Measurements from ENCODE around the gene NDUFA7.
"Not testable (repeated sequence)": the region's sequence is repeated elsewhere in the genome, so short reads cannot be mapped to it uniquely, and the experiment has no call there.

Gene NDUFA7

GRCh38 chr19:8355631-8356402, 34.6 kb upstream of the NDUFA7 start:
- peak; percentile 97 for DNase-seq (ENCODE audit: low read depth, low spot score)
- in situ Hi-C loops (cut with HindIII; ENCODE audit: low sequenced_read_pairs), result no loop called here
- no peak overlapping the region for H3K4me3 ChIP-seq (ENCODE audit: low read depth, low read length)
- no peak for TF ChIP-seq CTCF (IDR thresholded peaks at IDR 0.05; ENCODE audit: low read depth, low read length)

- H3K4me3 ChIP-seq (ENCODE audit: low read depth, low read length); in situ Hi-C loops (cut with HindIII; ENCODE audit: low sequenced_read_pairs); DNase-seq (ENCODE audit: low read depth, low spot score): not testable (repeated sequence)
Observed at GRCh38 chr19:8352845-8353244, 31.7 kb upstream of the NDUFA7 start.

GRCh38 chr19:8352134-8352827, 31.1 kb upstream of the NDUFA7 start:
- no peak for TF ChIP-seq CTCF (IDR thresholded peaks at IDR 0.05; ENCODE audit: low read depth, low read length)
- no peak overlapping the region for H3K4me3 ChIP-seq (ENCODE audit: low read depth, low read length)
- DNase-seq (ENCODE audit: low read depth, low spot score), result no peak

GRCh38 chr19:8349629-8350372, 28.6 kb upstream of the NDUFA7 start:
- H3K4me3 ChIP-seq (ENCODE audit: low read depth, low read length); in situ Hi-C loops (cut with HindIII; ENCODE audit: low sequenced_read_pairs); DNase-seq (ENCODE audit: low read depth, low spot score): not testable (repeated sequence)

More at GRCh38 chr19:8352134-8352827, 31.1 kb upstream of the NDUFA7 start:
- in situ Hi-C loops (cut with HindIII; ENCODE audit: low sequenced_read_pairs), result no loop called here

GRCh38 chr19:8343483-8343844, 22.3 kb upstream of the NDUFA7 start:
- DNase-seq (ENCODE audit: low read depth, low spot score), result no peak
- H3K4me3 ChIP-seq (ENCODE audit: low read depth, low read length), result peak overlapping the region; percentile 40
- no peak for TF ChIP-seq CTCF (IDR thresholded peaks at IDR 0.05; ENCODE audit: low read depth, low read length)
- in situ Hi-C loops (cut with HindIII; ENCODE audit: low sequenced_read_pairs), result no loop called here

GRCh38 chr19:8342684-8343482, 21.7 kb upstream of the NDUFA7 start, which contains the start of gene KANK3:
Gene KANK3 (minus strand): TSS chr19:8343262. CDS start chr19:8337828, 5,434 bp downstream.
- in situ Hi-C loops (cut with HindIII; ENCODE audit: low sequenced_read_pairs), result no loop called here
- TF ChIP-seq CTCF (IDR thresholded peaks at IDR 0.05; ENCODE audit: low read depth, low read length), result no peak
- H3K4me3 ChIP-seq (ENCODE audit: low read depth, low read length), result peak within 1 kb of the TSS; percentile 40
- peak; percentile 93 for DNase-seq (ENCODE audit: low read depth, low spot score)

GRCh38 chr19:8342316-8342683, 21.1 kb upstream of the NDUFA7 start:
- no peak for TF ChIP-seq CTCF (IDR thresholded peaks at IDR 0.05; ENCODE audit: low read depth, low read length)
- H3K4me3 ChIP-seq (ENCODE audit: low read depth, low read length), result no peak overlapping the region
- in situ Hi-C loops (cut with HindIII; ENCODE audit: low sequenced_read_pairs), result no loop called here
- no peak for DNase-seq (ENCODE audit: low read depth, low spot score)

- in situ Hi-C loops (cut with HindIII; ENCODE audit: low sequenced_read_pairs); H3K4me3 ChIP-seq (ENCODE audit: low read depth, low read length); DNase-seq (ENCODE audit: low read depth, low spot score): not testable (repeated sequence)
Observed at GRCh38 chr19:8341504-8341903, 20.3 kb upstream of the NDUFA7 start.

Data from astrocyte of the spinal cord (primary cell).